ENCODE measurements around the gene ADORA1.
A peak's percentile ranks its signal among the peaks of the same experiment; 100 is the strongest.

ADORA1 gene

GRCh38 chr1:203143641-203144040, 16.1 kb downstream of the ADORA1 start:
- DNase-seq: no peak

DNA sequence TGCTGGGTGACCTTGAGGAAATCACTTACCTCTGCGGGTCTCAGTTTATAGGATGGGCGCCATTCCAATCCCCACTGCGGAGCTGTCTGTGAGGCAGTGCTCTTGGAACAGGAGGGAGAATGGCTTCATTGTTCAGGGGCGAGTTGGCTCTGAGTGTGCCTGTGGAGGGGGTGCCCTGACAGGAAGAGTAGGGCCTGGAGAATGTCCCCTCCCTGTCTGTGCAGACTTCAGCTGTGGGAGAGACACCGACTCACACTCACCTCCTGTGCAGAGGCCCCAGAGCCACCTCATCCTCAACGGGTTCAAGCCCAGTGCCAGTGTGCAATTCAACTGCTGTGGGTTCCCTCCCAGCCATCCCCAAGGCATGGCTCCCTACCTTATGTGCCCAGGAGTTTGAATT, 17.1 kb downstream of the ADORA1 start:
- peak; percentile 64 for DNase-seq

DNA sequence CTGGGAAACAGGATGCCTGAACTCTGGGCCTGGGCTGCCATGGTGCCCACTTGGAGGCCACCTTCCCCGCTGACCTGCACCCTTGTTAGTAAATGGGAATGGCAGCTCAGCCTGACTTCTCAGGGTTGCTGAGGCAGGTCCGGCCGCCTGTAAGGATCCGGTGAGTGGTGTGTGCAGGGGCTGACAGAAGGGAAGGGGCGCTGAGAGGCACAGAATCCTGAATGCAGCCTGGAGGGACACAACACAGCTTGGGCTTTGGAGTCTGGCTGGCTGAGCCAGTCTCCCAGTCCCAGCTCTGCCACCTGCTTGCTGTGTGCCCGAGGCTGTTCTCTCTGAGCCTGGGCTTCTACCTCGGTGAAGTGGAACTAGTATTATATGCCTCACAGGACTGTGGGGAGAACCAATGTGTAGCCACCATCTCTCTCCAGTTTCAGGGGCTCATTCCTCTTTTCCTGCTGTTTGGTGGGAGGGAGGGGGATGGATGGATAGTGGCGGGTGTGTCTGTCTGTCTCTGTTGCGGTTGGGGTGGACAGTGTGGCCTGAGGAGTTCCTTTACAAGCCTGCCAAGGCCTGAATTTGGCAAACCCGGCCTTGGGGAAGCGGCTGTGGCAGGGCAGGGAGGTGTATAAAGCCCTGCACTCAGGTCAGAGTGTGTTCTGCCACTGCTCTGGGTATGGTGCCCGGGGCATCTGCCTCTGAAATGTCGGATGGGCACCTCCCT, 18.0 kb downstream of the ADORA1 start:
- no peak for DNase-seq

DNA sequence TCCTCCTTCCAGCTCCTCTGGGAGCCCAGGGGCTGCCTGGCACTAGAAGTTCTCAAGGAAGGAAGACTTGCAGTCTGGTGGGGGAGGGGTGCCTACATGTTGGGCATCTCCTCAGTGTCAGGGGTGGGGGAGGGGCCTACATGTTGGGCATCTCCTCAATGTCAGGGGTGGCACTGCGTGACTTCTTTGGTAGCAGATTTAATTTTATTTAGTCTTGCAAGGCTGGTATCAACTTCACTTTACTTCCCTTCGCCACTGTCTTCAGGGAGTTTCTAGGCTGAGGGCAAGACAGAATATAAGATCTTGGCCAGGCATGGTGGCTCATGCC, 18.5 kb downstream of the ADORA1 start:
- DNase-seq: no peak

DNA sequence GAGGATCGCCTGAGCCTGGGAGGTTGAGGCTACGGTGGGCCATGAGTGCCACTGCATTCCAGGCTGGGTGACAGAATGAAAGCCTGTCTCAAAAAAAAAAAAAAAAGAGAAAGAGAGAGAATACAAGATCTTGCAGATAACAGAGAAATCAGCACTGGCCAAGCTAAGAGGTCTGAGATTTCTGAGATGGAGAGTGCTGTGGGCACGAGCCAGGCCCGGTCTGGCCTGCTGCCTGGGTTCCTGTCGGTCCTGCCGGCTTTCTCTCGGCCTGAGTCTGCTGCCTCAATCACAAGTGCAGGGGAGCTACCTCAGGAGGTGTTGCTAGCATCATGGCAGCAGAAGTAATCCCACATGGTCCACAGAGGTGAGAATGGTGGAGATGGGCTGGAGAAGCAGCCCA, 19.0 kb downstream of the ADORA1 start:
- DNase-seq: no peak

DNA sequence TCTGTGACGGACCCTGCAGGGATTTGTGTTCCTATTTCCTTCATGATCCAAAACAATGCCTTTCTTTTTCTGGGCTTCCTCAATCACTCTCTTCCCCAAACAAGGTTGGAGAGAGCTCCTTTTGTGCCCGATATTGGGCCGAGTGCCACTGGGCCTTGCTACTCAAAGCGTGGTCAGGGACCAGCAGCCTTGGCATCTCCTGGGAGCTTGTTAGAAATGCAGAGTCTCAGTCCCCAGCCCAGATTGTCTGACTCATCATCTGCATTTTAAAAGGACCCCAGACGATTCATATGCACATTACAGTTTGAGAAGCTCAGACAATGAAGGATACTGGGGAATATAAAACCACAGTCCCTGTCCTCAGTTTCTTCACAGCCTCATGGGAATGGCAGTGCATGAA, 19.9 kb downstream of the ADORA1 start:
- no peak for DNase-seq

DNA sequence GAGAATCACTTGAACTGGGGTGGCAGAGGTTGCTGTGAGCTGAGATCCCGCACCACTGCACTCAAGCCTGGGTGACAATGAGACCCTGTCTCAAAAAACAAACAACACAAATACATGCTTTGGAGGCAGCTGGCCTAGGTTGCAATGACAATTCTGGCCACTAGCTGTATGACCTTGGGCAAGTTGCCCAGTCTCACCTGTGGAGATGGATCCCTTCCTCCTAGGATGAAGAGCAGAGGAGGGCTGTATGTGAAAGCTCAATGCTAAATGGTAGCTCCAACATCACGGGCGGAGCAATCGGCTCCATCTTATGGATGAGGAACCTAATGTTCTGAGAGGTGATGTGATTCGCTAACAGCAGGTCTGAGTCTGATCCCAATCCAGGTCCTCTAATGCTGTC, 20.6 kb downstream of the ADORA1 start:
- no peak for DNase-seq

GRCh38 chr1:203148579-203148978, 21.1 kb downstream of the ADORA1 start:
- no peak for DNase-seq

GRCh38 chr1:203149188-203149840, 21.8 kb downstream of the ADORA1 start:
- peak; percentile 69 for DNase-seq

DNA sequence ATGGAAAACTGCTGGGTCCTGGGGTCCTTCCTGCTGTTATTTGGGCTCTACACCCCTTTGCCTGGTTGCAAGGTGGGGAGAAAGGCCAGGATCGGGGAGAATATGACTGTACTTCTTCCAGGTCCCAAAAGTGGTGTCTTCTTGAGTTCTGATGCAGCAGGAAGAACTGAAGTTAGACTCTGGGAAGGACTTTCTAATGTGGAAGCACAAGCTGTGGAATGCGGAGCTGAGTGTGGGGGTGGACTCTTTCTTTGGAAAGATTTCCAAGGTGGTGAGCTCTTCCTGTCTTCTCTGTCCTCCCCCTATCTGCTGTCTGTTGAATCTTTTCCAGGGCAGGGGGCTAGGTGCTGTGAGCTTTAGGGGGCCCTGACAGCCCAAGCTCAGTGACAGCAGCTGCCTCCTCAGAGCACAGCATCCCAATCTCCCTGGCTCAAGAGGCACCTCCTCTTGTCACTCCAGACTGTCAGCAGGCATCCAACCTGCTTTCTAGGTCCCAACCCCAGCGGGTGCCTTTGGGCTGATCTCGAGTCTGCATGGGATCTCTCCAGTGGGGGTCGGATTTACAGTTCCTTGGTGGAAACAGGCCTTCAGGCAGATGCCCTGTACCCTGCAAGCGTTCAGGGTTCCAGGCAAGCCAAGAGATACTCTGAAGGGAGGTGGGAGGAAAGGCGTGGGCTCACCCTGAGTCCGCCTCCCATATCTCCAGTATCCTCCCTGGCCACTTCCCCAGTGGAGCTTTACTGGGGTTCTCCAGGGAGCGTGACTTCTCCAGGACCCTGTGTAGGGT, 23.2 kb downstream of the ADORA1 start:
- no peak for DNase-seq

GRCh38 chr1:203151362-203152157, 24.0 kb downstream of the ADORA1 start:
- no peak for DNase-seq

DNA sequence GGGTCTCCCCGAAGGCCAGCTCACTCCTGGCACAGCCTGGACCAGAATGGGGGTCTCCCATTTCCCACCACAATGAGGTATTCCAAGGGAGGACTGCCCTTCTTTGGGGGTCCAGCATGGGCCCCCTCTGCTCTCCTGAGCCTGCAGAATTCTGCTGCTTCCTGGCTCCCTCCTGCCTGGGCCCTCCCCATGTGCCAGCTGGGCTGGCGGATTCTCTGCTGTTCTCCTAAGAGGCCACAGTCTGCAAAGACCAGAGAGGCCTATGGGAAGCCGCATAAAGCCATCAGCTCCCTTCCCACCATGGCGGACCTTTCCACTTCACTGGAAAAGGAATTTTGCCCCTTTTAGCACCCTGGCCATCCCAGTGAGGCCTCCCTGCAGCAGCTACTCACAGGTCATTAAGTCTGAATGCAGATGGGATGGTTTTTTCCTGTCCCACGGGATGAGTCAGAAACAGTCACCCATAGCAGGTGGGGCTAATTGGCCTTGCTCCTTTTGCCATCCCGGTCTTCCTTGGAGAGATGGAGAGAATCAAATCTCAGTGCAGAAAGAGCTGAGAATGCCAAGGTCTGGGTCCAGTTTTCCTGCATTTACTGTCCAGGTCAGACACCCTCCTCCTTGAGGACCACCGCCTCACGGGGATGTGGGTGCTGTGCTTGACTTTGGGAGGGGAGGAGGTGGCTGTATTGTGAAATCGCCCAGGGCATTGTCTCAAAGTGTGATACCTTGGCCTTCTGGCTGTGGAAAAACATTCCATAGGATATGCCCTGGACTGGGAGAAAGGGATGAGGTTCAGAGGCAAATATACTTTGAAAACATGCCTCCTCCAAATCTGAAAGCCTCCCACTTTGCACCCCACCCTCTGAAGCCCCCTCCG, 24.9 kb downstream of the ADORA1 start:
- DNase-seq: no peak

DNA sequence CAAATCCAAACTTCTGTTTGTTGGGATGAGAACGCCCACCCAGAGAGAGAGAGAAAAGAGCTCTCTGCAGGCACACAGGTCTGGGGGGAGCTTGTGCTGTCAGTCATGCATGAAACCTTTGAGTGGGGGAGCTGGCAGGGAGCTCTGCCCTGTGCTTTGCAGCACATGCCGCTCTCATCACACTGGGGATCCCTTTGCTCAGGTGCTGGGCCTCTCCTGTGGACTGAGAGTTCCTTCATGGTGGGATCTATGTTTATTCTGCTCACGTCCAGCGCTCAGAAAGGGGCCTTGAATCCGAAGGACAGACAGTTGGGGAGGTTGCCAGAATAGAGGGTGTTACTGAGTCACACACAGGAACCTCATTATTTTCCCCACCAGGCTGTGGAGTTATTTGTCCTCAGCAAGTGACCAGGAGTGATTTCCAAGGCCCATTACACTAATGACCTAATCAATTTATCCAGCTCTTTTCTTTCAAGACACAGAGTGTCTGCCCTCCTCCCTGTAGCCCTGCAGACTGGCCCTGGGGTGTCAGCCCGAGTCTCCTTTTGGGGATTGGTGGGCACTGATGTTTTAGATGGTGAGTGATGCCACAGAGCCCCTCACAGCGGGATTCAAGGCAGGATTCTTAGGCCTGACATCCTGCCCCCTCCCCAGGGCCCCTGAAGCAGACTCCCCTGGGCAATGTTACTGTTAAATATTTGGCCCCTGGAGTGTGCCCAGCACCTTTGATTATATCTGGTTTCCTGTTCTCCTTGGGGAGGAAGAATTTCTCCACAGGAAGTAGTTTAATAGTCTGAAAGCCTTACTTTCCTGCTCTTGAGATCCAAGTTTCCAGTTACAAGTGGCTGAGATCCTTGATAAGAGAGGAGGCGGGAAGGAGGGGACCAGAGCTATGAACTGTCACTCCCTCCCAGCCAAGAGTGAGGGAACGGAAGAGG, 25.8 kb downstream of the ADORA1 start:
- DNase-seq: peak; percentile 52

DNA sequence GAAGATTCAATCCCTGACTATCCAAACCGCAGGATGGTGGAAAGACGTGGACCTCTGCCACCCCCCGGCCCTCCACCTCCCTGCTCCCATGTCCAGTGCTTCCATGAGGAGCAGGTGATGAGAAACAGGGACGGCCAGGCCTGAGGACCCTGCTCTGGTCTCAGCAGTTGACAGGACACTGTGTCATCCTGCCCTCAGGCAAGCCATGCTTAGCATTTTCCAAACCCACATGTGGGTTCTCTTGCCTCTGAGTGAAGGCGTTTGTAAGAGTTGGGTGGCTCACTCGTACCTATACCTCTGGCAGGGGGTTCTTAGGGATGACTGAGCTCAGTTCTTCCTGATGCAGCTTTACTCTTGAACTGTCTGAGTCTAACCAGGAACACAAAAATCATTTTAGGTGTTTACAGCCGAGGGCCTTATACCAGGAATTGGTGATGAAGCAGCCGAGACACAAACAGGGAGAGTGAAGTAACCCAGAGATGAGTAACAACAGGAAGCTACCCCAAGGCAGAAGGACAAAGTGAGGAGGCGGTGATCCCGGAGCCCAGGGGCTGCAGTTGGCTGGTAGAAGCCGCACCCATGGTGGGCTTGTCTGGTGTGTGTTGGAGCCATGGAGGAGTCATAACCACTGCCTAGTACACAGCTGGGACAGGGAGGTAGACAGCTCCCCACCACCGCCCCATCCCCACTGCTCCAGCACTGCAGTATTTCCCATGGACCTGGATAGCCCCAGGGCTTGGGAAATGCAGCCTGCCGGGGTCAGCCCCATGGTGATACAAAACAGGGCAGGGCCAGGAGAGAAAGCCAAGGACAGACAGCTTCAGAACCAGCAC, 26.7 kb downstream of the ADORA1 start:
- DNase-seq: no peak

DNA sequence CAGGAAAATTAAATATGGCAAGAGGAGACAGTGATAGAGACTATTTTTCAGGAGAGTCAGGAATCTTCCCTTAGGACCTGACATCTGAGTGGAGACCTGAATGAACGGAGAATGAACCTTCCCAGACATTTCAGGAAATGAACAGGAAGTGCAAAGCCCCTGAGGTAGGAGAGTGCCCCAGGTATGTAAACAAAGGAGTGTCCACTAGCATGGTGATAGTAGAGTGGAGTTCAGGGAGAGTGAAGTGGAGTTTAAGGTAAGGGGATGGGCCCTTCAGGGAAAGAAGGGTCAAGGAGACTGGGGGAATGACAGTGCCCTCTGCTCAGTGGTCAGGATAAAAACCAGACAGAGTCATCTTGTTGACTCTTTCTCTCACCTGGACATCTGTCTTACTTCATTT, 28.8 kb downstream of the ADORA1 start:
- no peak for DNase-seq

DNA sequence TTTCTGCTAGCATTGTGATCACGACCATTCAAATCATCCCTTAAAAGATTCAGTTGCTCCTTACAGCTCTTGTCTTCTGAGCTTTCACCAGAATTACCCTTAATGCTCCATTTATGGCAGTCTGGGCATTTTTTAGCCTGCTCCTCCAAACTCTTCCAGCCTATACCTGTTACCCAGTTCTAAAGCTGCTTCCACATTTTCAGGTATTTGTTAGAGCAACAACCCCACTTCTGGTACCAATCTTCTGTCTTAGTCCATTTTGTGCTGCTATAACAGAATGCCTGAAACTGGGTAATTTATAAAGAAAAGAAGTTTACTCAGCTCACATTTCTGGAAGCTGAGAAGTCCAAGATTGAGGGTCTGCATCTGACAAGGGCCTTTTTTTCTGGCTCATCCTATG, 30.9 kb downstream of the ADORA1 start:
- no peak for DNase-seq

GRCh38 chr1:203158960-203159665, 31.6 kb downstream of the ADORA1 start:
- DNase-seq: peak; percentile 66

DNA sequence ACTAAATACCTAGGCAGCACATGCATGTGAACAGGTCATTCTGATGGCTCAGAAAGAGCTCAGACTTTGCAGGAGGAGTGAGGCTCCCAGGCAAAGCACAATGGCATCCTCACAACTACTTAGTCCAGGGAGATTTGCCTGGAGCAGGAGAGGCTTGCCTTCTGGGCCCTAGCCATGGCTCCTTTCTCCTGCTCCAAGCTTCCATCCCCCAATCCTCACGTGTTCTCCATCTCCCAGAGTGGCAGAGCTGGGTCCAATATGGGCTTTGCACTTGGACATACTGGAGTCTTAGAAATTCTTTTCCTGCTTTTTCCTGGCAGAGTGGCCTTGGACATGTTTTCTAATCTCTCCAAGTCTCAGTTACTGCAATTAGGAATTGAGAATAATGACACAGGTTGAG, 32.3 kb downstream of the ADORA1 start:
- DNase-seq: no peak

GRCh38 chr1:203161175-203161574, 33.6 kb downstream of the ADORA1 start:
- DNase-seq: no peak

- DNase-seq: no peak
Measured at GRCh38 chr1:203161703-203162102, 34.2 kb downstream of the ADORA1 start.

All from NCI-H1092 treated with DMSO at 0.1 percent for 48 hours (cell line).